ENCODE results near the gene OXTR.
A peak's percentile ranks its signal among the peaks of the same experiment; 100 is the strongest.

OXTR gene

DNA sequence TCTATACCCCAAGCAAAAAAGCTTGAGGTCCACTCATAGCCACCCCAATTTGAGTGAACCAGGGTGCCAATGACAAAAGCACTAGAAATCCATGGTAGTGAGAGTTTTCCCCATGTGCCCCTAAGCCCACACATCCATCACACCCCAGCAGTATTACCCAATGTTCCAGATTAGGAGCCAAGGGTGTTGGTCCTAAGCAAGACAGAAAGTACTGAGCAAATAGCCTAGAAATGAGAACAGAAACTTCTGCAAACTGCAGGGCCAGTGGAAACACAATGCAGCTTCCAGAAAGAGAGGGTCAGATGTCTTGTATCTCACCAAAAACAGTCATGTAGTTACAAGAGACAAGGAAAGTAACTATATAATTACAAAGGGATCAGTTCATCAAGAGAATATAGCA is 10.9 kb upstream of the OXTR start:
- DNase-seq (ENCODE audit: insufficient read length) (no peak), FAIRE-seq (peak; percentile 65)
- no peak for TF ChIP-seq POLR2A (IDR thresholded peaks at IDR 0.05; ENCODE audit: low read depth, low read length)
- TF ChIP-seq POLR2AphosphoS5 (IDR thresholded peaks at IDR 0.05; ENCODE audit: low read depth, low read length), result no peak
- TF ChIP-seq TAF1 (IDR thresholded peaks at IDR 0.05; ENCODE audit: borderline replicate concordance, low read depth, low read length), result no peak

DNA sequence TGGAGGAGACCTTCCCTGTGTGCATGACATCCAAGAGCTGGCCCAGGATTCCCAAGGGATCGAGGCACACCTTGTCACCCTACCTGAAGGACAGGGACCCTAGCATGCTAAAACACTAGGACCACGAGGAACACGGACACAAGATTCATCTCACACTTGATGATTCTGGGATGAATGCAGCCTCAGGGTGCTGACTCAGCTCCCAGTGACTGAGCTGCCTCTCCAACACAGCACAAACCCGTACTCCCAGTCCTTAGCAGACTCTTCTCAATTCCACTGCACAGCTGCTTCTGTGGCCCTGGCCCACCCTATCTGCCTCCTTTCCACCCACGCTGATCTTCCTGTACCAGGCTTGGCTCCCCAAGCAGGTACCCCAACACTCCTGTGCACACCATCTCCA is 9.1 kb upstream of the OXTR start:
- no peak for TF ChIP-seq POLR2AphosphoS5 (IDR thresholded peaks at IDR 0.05; ENCODE audit: low read depth, low read length)
- TF ChIP-seq TAF1 (IDR thresholded peaks at IDR 0.05; ENCODE audit: borderline replicate concordance, low read depth, low read length), result no peak
- TF ChIP-seq POLR2A (IDR thresholded peaks at IDR 0.05; ENCODE audit: low read depth, low read length), result no peak
- FAIRE-seq, result no peak
- DNase-seq (ENCODE audit: insufficient read length), result no peak

DNA sequence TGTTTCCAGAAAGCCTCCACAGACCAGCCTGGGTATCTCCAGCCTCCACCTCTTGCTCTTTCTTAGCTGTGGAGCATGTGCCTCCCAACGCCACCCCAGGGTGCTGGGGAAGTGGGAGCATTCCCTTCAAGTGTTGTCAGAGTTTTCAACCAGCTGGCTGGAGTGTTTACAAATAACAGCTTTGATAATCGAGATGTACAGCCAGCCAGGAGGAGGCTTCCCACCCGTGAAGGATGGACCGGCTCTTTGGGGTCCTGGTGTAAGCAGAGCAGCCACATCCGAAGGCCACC is 8.5 kb upstream of the OXTR start:
- no peak for FAIRE-seq
- no peak for DNase-seq (ENCODE audit: insufficient read length)
- no peak for TF ChIP-seq POLR2AphosphoS5 (IDR thresholded peaks at IDR 0.05; ENCODE audit: low read depth, low read length)
- TF ChIP-seq TAF1 (IDR thresholded peaks at IDR 0.05; ENCODE audit: borderline replicate concordance, low read depth, low read length), result no peak
- no peak for TF ChIP-seq POLR2A (IDR thresholded peaks at IDR 0.05; ENCODE audit: low read depth, low read length)

DNA sequence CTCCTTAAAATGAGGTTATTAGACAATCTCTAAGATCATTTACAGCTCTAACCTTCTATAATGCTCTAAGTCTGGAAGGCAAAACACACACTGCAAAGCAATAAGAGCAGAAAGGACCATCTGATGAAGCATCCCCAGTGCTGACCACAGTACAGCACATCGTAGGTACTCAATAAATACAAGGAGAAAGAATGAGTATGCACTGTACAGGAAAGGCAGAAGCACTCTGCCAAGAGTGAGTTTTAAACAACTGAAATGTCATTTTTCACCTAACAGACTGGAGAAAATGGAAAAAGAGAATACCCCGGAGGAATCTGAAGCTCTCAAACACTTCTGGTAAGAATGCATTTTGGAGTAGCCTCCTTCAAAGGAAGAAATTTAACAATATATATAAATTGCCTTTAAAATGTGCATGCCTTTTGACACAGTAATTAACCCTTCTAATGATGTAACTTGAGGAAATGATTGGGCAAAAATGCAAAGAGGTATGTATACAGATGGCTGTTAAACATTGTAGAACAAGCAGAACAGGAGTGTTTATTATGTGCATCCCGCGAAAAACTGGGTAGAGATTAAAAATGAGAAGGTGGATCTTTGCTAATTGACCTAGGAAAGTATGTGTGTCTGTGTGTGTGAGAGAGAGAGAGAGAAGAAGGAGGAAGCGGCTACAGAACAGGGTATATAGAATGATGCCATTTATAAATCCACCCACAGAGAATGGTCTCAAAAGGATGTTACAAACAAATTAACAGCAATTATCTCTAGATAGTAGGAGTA is 8.0 kb upstream of the OXTR start:
- DNase-seq (ENCODE audit: insufficient read length) (no peak), FAIRE-seq (no peak)

DNA sequence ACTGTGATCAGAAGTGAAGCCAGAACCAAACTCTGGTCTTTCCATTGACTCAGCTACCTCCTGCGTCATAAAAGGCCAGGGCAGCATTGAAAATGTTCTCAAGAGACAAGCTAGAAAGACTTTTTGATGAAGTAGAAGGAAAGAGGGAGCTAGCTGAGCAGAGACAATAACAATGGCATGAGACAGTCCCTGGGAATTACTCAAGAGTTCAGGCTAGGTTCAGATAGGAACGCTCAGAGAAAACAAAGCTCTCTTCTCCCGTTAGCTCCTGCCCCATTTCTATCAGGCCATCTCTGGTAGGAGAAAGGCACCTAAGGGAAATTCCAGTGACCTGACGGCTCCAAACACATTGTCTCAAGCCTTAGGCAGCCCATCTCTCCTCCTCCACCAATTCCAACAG is 7.0 kb upstream of the OXTR start:
- TF ChIP-seq POLR2AphosphoS5 (IDR thresholded peaks at IDR 0.05; ENCODE audit: low read depth, low read length) (no peak), TAF1 (IDR thresholded peaks at IDR 0.05; ENCODE audit: borderline replicate concordance, low read depth, low read length) (no peak), POLR2A (IDR thresholded peaks at IDR 0.05; ENCODE audit: low read depth, low read length) (no peak)
- DNase-seq (ENCODE audit: insufficient read length) (no peak), FAIRE-seq (no peak)

More for the DNA sequence above, 8.0 kb upstream of the OXTR start:
- TF ChIP-seq TAF1 (IDR thresholded peaks at IDR 0.05; ENCODE audit: borderline replicate concordance, low read depth, low read length) (no peak), POLR2AphosphoS5 (IDR thresholded peaks at IDR 0.05; ENCODE audit: low read depth, low read length) (no peak), POLR2A (IDR thresholded peaks at IDR 0.05; ENCODE audit: low read depth, low read length) (no peak)

DNA sequence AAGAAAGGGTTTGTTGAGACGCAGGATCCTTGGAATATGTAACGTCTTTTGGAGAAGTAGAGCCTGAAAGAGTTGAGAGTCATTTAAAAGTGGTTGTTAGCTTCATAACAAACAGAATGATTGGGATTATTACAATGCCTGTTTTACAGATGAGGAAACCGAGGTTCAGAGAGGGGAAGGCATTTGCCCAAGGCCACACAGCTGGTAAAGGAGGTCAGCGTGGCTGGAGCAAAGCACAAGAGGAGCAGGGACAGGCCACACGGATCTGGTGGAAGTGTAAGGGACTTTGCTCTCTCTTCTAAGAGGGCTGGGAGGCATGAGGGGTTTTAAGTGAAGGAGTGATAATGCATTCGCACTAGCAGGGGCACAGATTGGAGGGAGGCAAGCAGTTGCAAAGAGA is 6.2 kb upstream of the OXTR start:
- FAIRE-seq, result no peak
- DNase-seq (ENCODE audit: insufficient read length), result no peak
- TF ChIP-seq POLR2A (IDR thresholded peaks at IDR 0.05; ENCODE audit: low read depth, low read length), result no peak
- TF ChIP-seq TAF1 (IDR thresholded peaks at IDR 0.05; ENCODE audit: borderline replicate concordance, low read depth, low read length), result no peak
- TF ChIP-seq POLR2AphosphoS5 (IDR thresholded peaks at IDR 0.05; ENCODE audit: low read depth, low read length), result no peak

DNA sequence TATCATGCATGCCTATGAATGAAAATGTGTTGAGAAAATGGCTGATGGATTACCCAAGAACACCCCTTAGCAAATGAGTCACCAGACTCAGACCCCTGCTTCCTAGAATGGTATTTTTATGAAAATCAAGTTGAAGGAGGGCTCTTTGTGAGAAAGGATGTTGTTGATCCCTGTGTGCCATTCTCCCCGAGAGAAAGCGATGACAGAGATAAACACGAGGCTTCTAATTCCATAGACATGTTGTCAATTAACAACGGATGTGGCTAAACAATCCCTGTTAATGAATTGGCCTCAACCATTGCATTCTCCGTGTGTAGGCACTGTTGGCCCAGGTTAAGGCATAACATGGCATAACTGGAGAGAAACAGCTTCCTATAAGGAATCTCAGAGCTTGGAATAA is 5.8 kb upstream of the OXTR start:
- DNase-seq (ENCODE audit: insufficient read length) (no peak), FAIRE-seq (no peak)
- TF ChIP-seq POLR2AphosphoS5 (IDR thresholded peaks at IDR 0.05; ENCODE audit: low read depth, low read length), result no peak
- TF ChIP-seq POLR2A (IDR thresholded peaks at IDR 0.05; ENCODE audit: low read depth, low read length), result no peak

DNA sequence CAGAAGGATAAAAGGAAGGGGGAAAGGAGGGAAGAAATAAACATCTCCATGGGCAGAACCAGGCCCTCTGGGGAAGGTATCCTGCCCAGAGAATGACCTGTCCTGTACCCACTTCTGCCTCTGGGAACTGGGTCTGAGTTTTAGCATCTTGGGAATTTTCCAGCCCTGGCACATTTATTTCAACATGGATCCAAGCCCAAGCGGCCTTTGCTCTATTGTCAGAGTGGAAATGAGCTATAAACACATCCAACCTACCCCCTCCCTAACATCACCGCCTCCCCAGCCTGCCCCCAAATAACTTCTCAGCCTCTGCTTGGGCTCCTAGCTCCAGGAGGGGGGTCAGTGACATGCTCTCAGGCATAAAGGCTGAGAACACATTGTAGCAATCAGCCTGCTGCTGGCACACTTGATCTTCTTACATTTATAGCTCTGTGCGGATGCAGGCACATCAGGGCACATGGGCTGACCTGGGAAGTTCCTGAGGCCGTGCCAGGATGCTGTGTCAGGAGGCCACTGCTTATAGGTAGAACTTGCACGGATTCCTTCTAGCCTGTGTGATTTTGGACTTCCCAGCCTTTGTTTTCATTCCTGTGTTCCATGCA is 4.6 kb upstream of the OXTR start:
- no peak for TF ChIP-seq POLR2AphosphoS5 (IDR thresholded peaks at IDR 0.05; ENCODE audit: low read depth, low read length)
- no peak for TF ChIP-seq TAF1 (IDR thresholded peaks at IDR 0.05; ENCODE audit: borderline replicate concordance, low read depth, low read length)
- FAIRE-seq, result no peak
- no peak for DNase-seq (ENCODE audit: insufficient read length)

DNA sequence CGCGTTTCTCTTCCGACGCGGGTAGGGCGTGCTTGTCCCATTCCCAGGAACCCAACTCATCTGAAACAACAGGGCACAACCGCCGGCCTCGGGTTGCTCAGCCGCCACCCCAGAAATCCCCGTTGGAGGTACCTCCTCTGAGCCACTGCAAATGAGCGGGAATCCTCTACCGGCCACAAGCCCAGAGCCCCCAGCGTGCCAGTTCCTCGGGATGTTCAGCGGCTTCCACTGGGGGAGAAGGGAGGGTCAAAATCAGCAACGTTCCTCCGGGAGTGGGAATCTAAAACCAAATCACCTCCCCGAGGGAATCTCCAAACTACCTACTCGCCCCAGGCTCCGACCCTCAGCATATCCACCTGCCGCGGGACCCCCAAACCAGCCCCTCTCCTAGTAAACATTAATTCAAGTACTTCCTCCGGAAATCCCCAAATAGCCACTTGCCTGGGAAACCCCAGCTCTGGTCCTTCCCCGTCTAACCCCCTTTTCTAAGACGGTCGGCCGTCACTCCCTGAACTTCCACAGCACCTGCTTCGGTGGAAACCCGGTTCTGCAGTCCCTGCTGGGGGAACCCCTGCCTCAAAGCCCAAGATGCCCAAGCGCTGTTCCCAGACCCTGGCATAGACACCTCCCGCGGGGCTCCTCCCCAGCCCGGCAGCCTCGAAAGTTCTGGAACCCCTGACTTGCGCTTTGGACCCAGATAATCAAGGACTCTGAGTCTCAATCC is 887 bp downstream of the OXTR start:
- TF ChIP-seq TAF1 (IDR thresholded peaks at IDR 0.05; ENCODE audit: borderline replicate concordance, low read depth, low read length) (no peak), POLR2A (IDR thresholded peaks at IDR 0.05; ENCODE audit: low read depth, low read length) (no peak), POLR2AphosphoS5 (IDR thresholded peaks at IDR 0.05; ENCODE audit: low read depth, low read length) (no peak)
- DNase-seq (ENCODE audit: insufficient read length), result peak; percentile 41
- FAIRE-seq, result no peak

DNA sequence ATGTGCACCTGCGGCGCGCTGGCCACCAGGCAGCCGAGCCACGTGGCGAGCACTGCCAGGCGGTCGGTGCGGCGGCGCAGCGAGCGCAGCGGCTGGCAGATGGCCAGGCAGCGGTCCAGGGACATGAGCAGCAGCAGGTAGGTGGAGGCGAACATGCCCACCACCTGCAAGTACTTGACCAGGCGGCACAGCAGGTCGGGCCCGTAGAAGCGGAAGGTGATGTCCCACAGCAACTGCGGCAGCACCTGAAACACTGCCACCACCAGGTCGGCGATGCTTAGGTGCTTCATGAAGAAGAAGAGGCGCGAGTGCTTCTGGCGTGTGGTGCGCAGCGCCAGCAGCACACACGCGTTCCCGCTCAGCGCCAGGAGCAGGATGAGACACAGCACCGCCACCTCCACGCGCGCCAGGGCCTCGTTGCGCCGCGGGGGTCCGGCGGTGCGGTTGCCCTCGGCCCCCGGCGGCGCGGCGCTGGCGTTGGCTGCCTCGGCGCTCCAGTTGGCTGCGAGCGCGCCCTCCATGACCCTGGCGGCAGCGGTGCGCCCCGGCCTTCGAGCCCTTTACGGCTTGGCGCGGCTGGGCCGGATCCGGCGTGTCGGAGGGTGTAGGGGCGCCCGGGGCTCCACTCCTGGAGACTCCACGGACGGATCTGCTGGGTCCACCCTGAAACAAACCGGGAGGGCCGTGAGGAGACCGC is 1.6 kb downstream of the OXTR start:
- DNase-seq (ENCODE audit: insufficient read length), result peak; percentile 42
- FAIRE-seq, result no peak
- TF ChIP-seq POLR2A (IDR thresholded peaks at IDR 0.05; ENCODE audit: low read depth, low read length), result no peak
- TF ChIP-seq POLR2AphosphoS5 (IDR thresholded peaks at IDR 0.05; ENCODE audit: low read depth, low read length), result no peak
- TF ChIP-seq TAF1 (IDR thresholded peaks at IDR 0.05; ENCODE audit: borderline replicate concordance, low read depth, low read length), result no peak

DNA sequence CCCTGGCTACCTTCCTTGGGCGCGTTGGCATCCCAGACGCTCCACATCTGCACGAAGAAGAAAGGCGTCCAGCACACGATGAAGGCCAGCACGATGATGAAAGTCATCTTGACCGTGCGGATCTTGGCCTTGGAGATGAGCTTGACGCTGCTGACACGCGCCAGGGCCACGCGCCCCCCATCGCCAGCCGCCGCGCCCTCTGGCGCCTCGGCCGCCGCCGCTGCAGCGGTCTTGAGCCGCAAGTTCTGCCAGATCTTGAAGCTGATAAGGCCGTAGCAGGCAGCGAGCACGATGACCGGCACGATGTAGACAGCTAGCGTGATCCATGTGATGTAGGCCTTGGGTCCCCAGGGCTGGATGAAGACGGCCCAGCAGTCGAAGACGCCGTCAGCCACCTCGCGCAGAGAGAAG is 2.2 kb downstream of the OXTR start:
- no peak for FAIRE-seq
- no peak for TF ChIP-seq TAF1 (IDR thresholded peaks at IDR 0.05; ENCODE audit: borderline replicate concordance, low read depth, low read length)
- TF ChIP-seq POLR2AphosphoS5 (IDR thresholded peaks at IDR 0.05; ENCODE audit: low read depth, low read length), result no peak
- no peak for TF ChIP-seq POLR2A (IDR thresholded peaks at IDR 0.05; ENCODE audit: low read depth, low read length)
- DNase-seq (ENCODE audit: insufficient read length), result no peak

All from GM12892 (cell line).